ENCODE results near the gene CSF2. TPM values are rescaled to one million over a fixed set of nuclear protein-coding genes. Genes with fewer than 3 reads are reported as not detected.
A peak's percentile ranks its signal among the peaks of the same experiment; 100 is the strongest.

The CSF2 gene
- total RNA-seq, 1 experiment from 2014 or later: not detected

GRCh38 chr5:132059696-132060500, 13.7 kb upstream of the CSF2 start:
- no peaks in the 10 kb centered on the region for H3K36me3 ChIP-seq (ENCODE audit: control insufficient read depth, insufficient read depth, low read length)
- CTCF ChIA-PET: interaction anchor here (0.6 kb wide), 1 partner anchor 638 kb away, joined by 5 read pairs; no protein-coding TSS in a partner anchor
- intact Hi-C loops (cut with micrococcal nuclease; ENCODE audit: unreplicated experiment): loop anchor here (5.0 kb wide), 1 partner anchor 638 kb away; no protein-coding TSS in a partner anchor
- no TSS peak for BruUV-seq (replicated peaks)
- H3K4me3 ChIP-seq (ENCODE audit: low read depth, low read length): no peak overlapping the region
- peak in 1 of 2 experiments; percentile 29 for DNase-seq
- H3K27me3 ChIP-seq (replicated peaks; ENCODE audit: control insufficient read depth, insufficient read depth, low read length): no peaks in the 10 kb centered on the region
- no peaks in the 10 kb centered on the region for H3K4me1 ChIP-seq
- no peak for TF ChIP-seq CTCF (IDR thresholded peaks at IDR 0.05; ENCODE audit: insufficient read depth in 1 of 2, low read depth in 1 of 2, low read length in 1 of 2, severe bottlenecking in 1 of 2, unreplicated experiment in 1 of 2)
- H3K9me3 ChIP-seq: no peaks in the 10 kb centered on the region
- Mint-ChIP-seq H3K27ac (ENCODE audit: unreplicated experiment) (no peak overlapping the region), H3K4me3 (ENCODE audit: unreplicated experiment) (no peak overlapping the region), H3K27me3 (ENCODE audit: insufficient read depth, unreplicated experiment) (no peaks in the 10 kb centered on the region), H3K4me1 (ENCODE audit: low read depth, unreplicated experiment) (no peaks in the 10 kb centered on the region), H3K36me3 (ENCODE audit: insufficient read depth, unreplicated experiment) (no peaks in the 10 kb centered on the region), H3K9me3 (ENCODE audit: unreplicated experiment) (no peaks in the 10 kb centered on the region)
- POLR2A ChIA-PET: no interaction called here

GRCh38 chr5:132060501-132061161, 13.0 kb upstream of the CSF2 start, which contains the start of gene IL3:
Gene IL3, plus strand, starts transcription at chr5:132060655. Its CDS starts 52 bp downstream, at chr5:132060707.
- Histone ChIP-seq H3K9me3 (no peaks in the 10 kb centered on the region), H3K36me3 (ENCODE audit: control insufficient read depth, insufficient read depth, low read length) (no peaks in the 10 kb centered on the region), H3K4me1 (no peaks in the 10 kb centered on the region), H3K27me3 (replicated peaks; ENCODE audit: control insufficient read depth, insufficient read depth, low read length) (no peaks in the 10 kb centered on the region), H3K4me3 (ENCODE audit: low read depth, low read length) (no peak within 1 kb of the TSS)
- peak in 1 of 2 experiments; percentile 23 for DNase-seq
- CTCF ChIA-PET: interaction anchor here (0.6 kb wide), 1 partner anchor 638 kb away, joined by 5 read pairs; no protein-coding TSS in a partner anchor
- BruUV-seq (replicated peaks): no TSS peak
- Mint-ChIP-seq H3K27me3 (ENCODE audit: insufficient read depth, unreplicated experiment) (no peaks in the 10 kb centered on the region), H3K27ac (ENCODE audit: unreplicated experiment) (no peak within 1 kb of the TSS), H3K9me3 (ENCODE audit: unreplicated experiment) (no peaks in the 10 kb centered on the region), H3K4me1 (ENCODE audit: low read depth, unreplicated experiment) (no peaks in the 10 kb centered on the region), H3K4me3 (ENCODE audit: unreplicated experiment) (no peak within 1 kb of the TSS), H3K36me3 (ENCODE audit: insufficient read depth, unreplicated experiment) (no peaks in the 10 kb centered on the region)
- intact Hi-C loops (cut with micrococcal nuclease; ENCODE audit: unreplicated experiment): loop anchor here (5.0 kb wide), 1 partner anchor 638 kb away; no protein-coding TSS in a partner anchor
- POLR2A ChIA-PET: no interaction called here
- no peak for TF ChIP-seq CTCF (IDR thresholded peaks at IDR 0.05; ENCODE audit: insufficient read depth in 1 of 2, low read depth in 1 of 2, low read length in 1 of 2, severe bottlenecking in 1 of 2, unreplicated experiment in 1 of 2)

- intact Hi-C loops (cut with micrococcal nuclease; ENCODE audit: unreplicated experiment): loop anchor here (2.0 to 5.0 kb wide), 2 partner anchors 50 to 641 kb away; no protein-coding TSS in a partner anchor
- H3K36me3 Mint-ChIP-seq (ENCODE audit: insufficient read depth, unreplicated experiment): no peaks in the 10 kb centered on the region
- Histone ChIP-seq H3K36me3 (ENCODE audit: control insufficient read depth, insufficient read depth, low read length) (no peaks in the 10 kb centered on the region), H3K9me3 (no peaks in the 10 kb centered on the region), H3K4me3 (ENCODE audit: low read depth, low read length) (no peak overlapping the region), H3K27me3 (replicated peaks; ENCODE audit: control insufficient read depth, insufficient read depth, low read length) (no peaks in the 10 kb centered on the region), H3K4me1 (no peaks in the 10 kb centered on the region)
- H3K4me1 Mint-ChIP-seq (ENCODE audit: low read depth, unreplicated experiment): no peaks in the 10 kb centered on the region
- DNase-seq: peak; percentile 75 to 82
- ChIA-PET CTCF (interaction anchor here (0.6 to 1.2 kb wide), 4 partner anchors 9 to 474 kb away, joined by 3 to 5 read pairs (median 4); no protein-coding TSS in a partner anchor), POLR2A (no interaction called here)
- H3K27ac Mint-ChIP-seq (ENCODE audit: unreplicated experiment): no peak overlapping the region
- no peaks in the 10 kb centered on the region for H3K9me3 Mint-ChIP-seq (ENCODE audit: unreplicated experiment)
- H3K27me3 Mint-ChIP-seq (ENCODE audit: insufficient read depth, unreplicated experiment): no peaks in the 10 kb centered on the region
- TF ChIP-seq CTCF (IDR thresholded peaks at IDR 0.05; ENCODE audit: insufficient read depth in 1 of 2, low read depth in 1 of 2, low read length in 1 of 2, severe bottlenecking in 1 of 2, unreplicated experiment in 1 of 2): peak; percentile 92 to 96
- BruUV-seq (replicated peaks): no TSS peak
- H3K4me3 Mint-ChIP-seq (ENCODE audit: unreplicated experiment): no peak overlapping the region
These were observed 10.3 kb upstream of the CSF2 start for GRCh38 chr5:132063090-132063911.

All from Caco-2 (cell line).